WERI-Rb-1 (cell line): ENCODE measurements around the gene BACH2.

Experiments used
- DNase-seq: peaks from one replicate; pipeline ENCODE4 v3.0.0-alpha.2; 2020
- H3K27ac ChIP-seq: fragments of 250-450 bp; sonication (Bioruptor Pico); 2 replicates; pipeline ENCODE4 v1.5.1; 2020; ENCODE audit warnings: mild to moderate bottlenecking, moderate library complexity
- H3K27me3 ChIP-seq: fragments of 250-450 bp; sonication (Bioruptor Pico); 2 replicates; pipeline ENCODE4 v1.5.1; 2021; ENCODE audit warnings: mild to moderate bottlenecking, low read depth, moderate library complexity; ENCODE audit not compliant: insufficient read depth, severe bottlenecking
- H3K36me3 ChIP-seq: fragments of 250-450 bp; sonication (Bioruptor Pico); 2 replicates; pipeline ENCODE4 v1.5.1; 2020; ENCODE audit warnings: mild to moderate bottlenecking, moderate library complexity
- H3K4me3 ChIP-seq: 2 replicates; pipeline ENCODE4 v1.5.1; 2011; ENCODE audit warnings: low read depth, mild to moderate bottlenecking, control low read depth, low read length
- H3K9me3 ChIP-seq: fragments of 250-450 bp; sonication (Bioruptor Pico); 2 replicates; pipeline ENCODE4 v1.5.1; 2021; ENCODE audit warnings: mild to moderate bottlenecking, moderate library complexity; ENCODE audit not compliant: severe bottlenecking
- CTCF ChIP-seq: IDR thresholded peaks from 2 replicates; pipeline ENCODE4 v1.5.1; 2011; ENCODE audit warnings: low read depth, mild to moderate bottlenecking, control low read depth, inconsistent platforms, low read length

The BACH2 gene

GRCh38 chr6:89966913-89967312 lies 329.7 kb downstream of the BACH2 start:
- no peak for DNase-seq
- Histone ChIP-seq H3K9me3 (no peaks in the 10 kb centered on the region), H3K36me3 (no peaks in the 10 kb centered on the region), H3K4me3 (no peak overlapping the region), H3K27ac (no peak overlapping the region; the same call in 1 of the 2 replicates), H3K27me3 (no peaks in the 10 kb centered on the region)
- TF ChIP-seq CTCF = no peak

GRCh38 chr6:89966228-89966544 lies 330.5 kb downstream of the BACH2 start:
- Histone ChIP-seq H3K27me3 (no peaks in the 10 kb centered on the region), H3K9me3 (no peaks in the 10 kb centered on the region)
- no peak for TF ChIP-seq CTCF

GRCh38 chr6:89965441-89966227 lies 331.0 kb downstream of the BACH2 start:
- Histone ChIP-seq H3K9me3 (no peaks in the 10 kb centered on the region), H3K27me3 (no peaks in the 10 kb centered on the region), H3K36me3 (no peaks in the 10 kb centered on the region), H3K27ac (peak overlapping the region; percentile 68), H3K4me3 (no peak overlapping the region)
- no peak for TF ChIP-seq CTCF
- DNase-seq = no peak

More at GRCh38 chr6:89966228-89966544, 330.5 kb downstream of the BACH2 start:
- H3K4me3 ChIP-seq = no peak overlapping the region
- peak overlapping the region; percentile 68 for H3K27ac ChIP-seq
- peak; percentile 61 for DNase-seq
- H3K36me3 ChIP-seq = no peaks in the 10 kb centered on the region

- Histone ChIP-seq H3K27me3 (no peaks in the 10 kb centered on the region), H3K36me3 (no peaks in the 10 kb centered on the region), H3K4me3 (no peak overlapping the region), H3K9me3 (no peaks in the 10 kb centered on the region), H3K27ac (no peak overlapping the region)
- DNase-seq = no peak
- no peak for TF ChIP-seq CTCF
Observed at GRCh38 chr6:89963391-89963790, 333.3 kb downstream of the BACH2 start.

GRCh38 chr6:89961481-89961880 lies 335.2 kb downstream of the BACH2 start:
- Histone ChIP-seq H3K9me3 (no peaks in the 10 kb centered on the region), H3K4me3 (no peak overlapping the region), H3K27me3 (no peaks in the 10 kb centered on the region), H3K36me3 (no peaks in the 10 kb centered on the region), H3K27ac (no peak overlapping the region)
- DNase-seq = no peak
- no peak for TF ChIP-seq CTCF

GRCh38 chr6:89959883-89960282 lies 336.8 kb downstream of the BACH2 start:
- H3K4me3 ChIP-seq = no peak overlapping the region
- DNase-seq = no peak
- TF ChIP-seq CTCF = no peak
- H3K27ac ChIP-seq = no peak overlapping the region
- H3K27me3 ChIP-seq = no peaks in the 10 kb centered on the region
- H3K9me3 ChIP-seq = no peaks in the 10 kb centered on the region
- H3K36me3 ChIP-seq = no peaks in the 10 kb centered on the region
